Neural progenitor cell (in vitro differentiated cells): Measurements from ENCODE around the gene SWT1. TPM values are rescaled to one million over a fixed set of nuclear protein-coding genes. Genes with fewer than 3 reads are reported as not detected.

Source experiments
- DNase-seq: peaks from one replicate; pipeline ENCODE4 v3.0.0-alpha.2; 2016; ENCODE audit warnings: low spot score
- H2AFZ ChIP-seq: fragments of 200-600 bp; sonication (generic); replicated peaks from 2 replicates; pipeline ENCODE4 v1.6.1; 2016; ENCODE audit warnings: antibody characterized with exemption
- H3F3A ChIP-seq: fragments of 200-600 bp; sonication (generic); 2 replicates; pipeline ENCODE4 v1.6.1; 2016; ENCODE audit warnings: antibody characterized with exemption, low read depth
- H3K27ac ChIP-seq: fragments of 200-600 bp; sonication (generic); 2 replicates; pipeline ENCODE4 v1.5.1; 2016; ENCODE audit warnings: mild to moderate bottlenecking
- H3K27me3 ChIP-seq: fragments of 200-600 bp; sonication (generic); 2 replicates; pipeline ENCODE4 v1.6.1; 2016; ENCODE audit warnings: mild to moderate bottlenecking, moderate library complexity
- H3K36me3 ChIP-seq: fragments of 200-600 bp; sonication (generic); 2 replicates; pipeline ENCODE4 v1.5.1; 2016
- H3K4me1 ChIP-seq: fragments of 200-600 bp; sonication (generic); 2 replicates; pipeline ENCODE4 v1.6.1; 2016; ENCODE audit warnings: mixed run types
- H3K4me2 ChIP-seq: fragments of 200-600 bp; sonication (generic); 2 replicates; pipeline ENCODE4 v1.6.1; 2016
- H3K4me3 ChIP-seq: fragments of 200-600 bp; sonication (generic); 2 replicates; pipeline ENCODE4 v1.5.1; 2016
- H3K79me2 ChIP-seq: fragments of 200-600 bp; sonication (generic); 2 replicates; pipeline ENCODE4 v1.6.1; 2016; ENCODE audit warnings: low read depth
- H3K9ac ChIP-seq: fragments of 200-600 bp; sonication (generic); 2 replicates; pipeline ENCODE4 v1.6.1; 2016
- H3K9me3 ChIP-seq: fragments of 200-600 bp; sonication (generic); 2 replicates; pipeline ENCODE4 v1.5.1; 2016; ENCODE audit warnings: low read depth
- H4K20me1 ChIP-seq: fragments of 200-600 bp; sonication (generic); 2 replicates; pipeline ENCODE4 v1.6.1; 2016; ENCODE audit warnings: low read depth
- H3K27ac Mint-ChIP-seq: 3 replicates; pipeline ENCODE4 v1.8.0; 2021; ENCODE audit warnings: mixed read lengths
- H3K27me3 Mint-ChIP-seq: 2 replicates; pipeline ENCODE4 v1.8.0; 2022; ENCODE audit warnings: low read depth, mild to moderate bottlenecking, inconsistent platforms, moderate library complexity, mixed read lengths; ENCODE audit not compliant: insufficient read depth
- H3K36me3 Mint-ChIP-seq: 3 replicates; pipeline ENCODE4 v1.8.0; 2021; ENCODE audit warnings: mixed read lengths
- H3K4me1 Mint-ChIP-seq: 3 replicates; pipeline ENCODE4 v1.8.0; 2021; ENCODE audit warnings: mixed read lengths
- H3K4me3 Mint-ChIP-seq: 3 replicates; pipeline ENCODE4 v1.8.0; 2021; ENCODE audit warnings: mild to moderate bottlenecking, moderate library complexity, mixed read lengths
- H3K9me3 Mint-ChIP-seq: 3 replicates; pipeline ENCODE4 v1.8.0; 2020; ENCODE audit warnings: mixed read lengths
- EZH2 ChIP-seq: fragments of 200-600 bp; sonication (generic); IDR thresholded peaks from 2 replicates; pipeline ENCODE4 v1.6.1; 2017; ENCODE audit warnings: antibody characterized with exemption, mild to moderate bottlenecking, moderate library complexity
- EZH2phosphoT487 ChIP-seq: fragments of 200-600 bp; sonication (generic); IDR thresholded peaks from 2 replicates; pipeline ENCODE4 v1.6.1; 2017; ENCODE audit warnings: antibody characterized with exemption
- total RNA-seq: library from RNA; depleted of rRNA; stranded (reverse); fragments of >200 nt; gene quantifications from 2 replicates; pipeline ENCODE4 v1.2.3, GENCODE V29; 2015; ENCODE audit warnings: low replicate concordance
- TF ChIP-seq, protein P1 (sequence below): fragments of 200-600 bp; sonication (generic); IDR thresholded peaks from 2 replicates; pipeline ENCODE4 v1.5.1; 2017; ENCODE audit warnings: antibody characterized with exemption, mild to moderate bottlenecking

SWT1 gene
- total RNA-seq, 1 donor from 2014 or later, result 12.4 TPM

DNA sequence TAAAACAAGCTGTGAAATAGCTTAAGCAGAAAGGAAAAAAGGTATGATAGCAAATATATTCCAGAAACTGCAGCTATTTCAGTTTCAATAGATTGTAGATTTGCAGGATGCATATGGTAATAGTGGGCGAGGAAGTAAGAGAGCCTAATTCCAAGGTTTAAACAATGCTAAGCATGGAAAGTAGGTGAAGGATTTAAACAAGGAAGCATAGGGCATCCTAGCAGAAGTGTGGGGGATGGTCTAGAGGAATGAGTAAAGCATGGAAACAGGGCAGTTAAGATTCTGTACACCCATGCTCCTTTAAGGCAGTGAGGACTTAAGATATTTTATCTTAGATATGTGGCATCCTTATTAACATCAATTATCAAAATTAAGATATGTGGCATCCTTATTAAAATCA, 157.4 kb downstream of the SWT1 start:
- DNase-seq, result peak; percentile 18
- H4K20me1 ChIP-seq, result peaks cover 62% of the 10 kb centered on the region
- H3K27ac ChIP-seq, result no peak overlapping the region
- peak overlapping the region; percentile 68 for H3K4me3 ChIP-seq
- H3K36me3 ChIP-seq, result peaks cover under 1% of the 10 kb centered on the region
- peaks cover 3% of the 10 kb centered on the region for H3F3A ChIP-seq
- TF ChIP-seq, protein P1, sequence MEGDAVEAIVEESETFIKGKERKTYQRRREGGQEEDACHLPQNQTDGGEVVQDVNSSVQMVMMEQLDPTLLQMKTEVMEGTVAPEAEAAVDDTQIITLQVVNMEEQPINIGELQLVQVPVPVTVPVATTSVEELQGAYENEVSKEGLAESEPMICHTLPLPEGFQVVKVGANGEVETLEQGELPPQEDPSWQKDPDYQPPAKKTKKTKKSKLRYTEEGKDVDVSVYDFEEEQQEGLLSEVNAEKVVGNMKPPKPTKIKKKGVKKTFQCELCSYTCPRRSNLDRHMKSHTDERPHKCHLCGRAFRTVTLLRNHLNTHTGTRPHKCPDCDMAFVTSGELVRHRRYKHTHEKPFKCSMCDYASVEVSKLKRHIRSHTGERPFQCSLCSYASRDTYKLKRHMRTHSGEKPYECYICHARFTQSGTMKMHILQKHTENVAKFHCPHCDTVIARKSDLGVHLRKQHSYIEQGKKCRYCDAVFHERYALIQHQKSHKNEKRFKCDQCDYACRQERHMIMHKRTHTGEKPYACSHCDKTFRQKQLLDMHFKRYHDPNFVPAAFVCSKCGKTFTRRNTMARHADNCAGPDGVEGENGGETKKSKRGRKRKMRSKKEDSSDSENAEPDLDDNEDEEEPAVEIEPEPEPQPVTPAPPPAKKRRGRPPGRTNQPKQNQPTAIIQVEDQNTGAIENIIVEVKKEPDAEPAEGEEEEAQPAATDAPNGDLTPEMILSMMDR, result no peak
- no peak for TF ChIP-seq EZH2phosphoT487
- H3K4me1 ChIP-seq, result peaks cover 21% of the 10 kb centered on the region
- peak overlapping the region; percentile 94 for H3K4me2 ChIP-seq
- no peak overlapping the region for H2AFZ ChIP-seq
- peaks cover 77% of the 10 kb centered on the region for H3K79me2 ChIP-seq
- H3K36me3 Mint-ChIP-seq, result peaks cover 11% of the 10 kb centered on the region
- peak overlapping the region; percentile 15 for H3K9ac ChIP-seq
- peaks cover 7% of the 10 kb centered on the region for H3K27me3 Mint-ChIP-seq
- peak overlapping the region; percentile 89 for H3K4me3 Mint-ChIP-seq
- no peak overlapping the region for H3K27ac Mint-ChIP-seq
- H3K4me1 Mint-ChIP-seq, result peaks cover 44% of the 10 kb centered on the region
- H3K27me3 ChIP-seq, result no peaks in the 10 kb centered on the region
- H3K9me3 Mint-ChIP-seq, result no peaks in the 10 kb centered on the region
- H3K9me3 ChIP-seq, result no peaks in the 10 kb centered on the region

DNA sequence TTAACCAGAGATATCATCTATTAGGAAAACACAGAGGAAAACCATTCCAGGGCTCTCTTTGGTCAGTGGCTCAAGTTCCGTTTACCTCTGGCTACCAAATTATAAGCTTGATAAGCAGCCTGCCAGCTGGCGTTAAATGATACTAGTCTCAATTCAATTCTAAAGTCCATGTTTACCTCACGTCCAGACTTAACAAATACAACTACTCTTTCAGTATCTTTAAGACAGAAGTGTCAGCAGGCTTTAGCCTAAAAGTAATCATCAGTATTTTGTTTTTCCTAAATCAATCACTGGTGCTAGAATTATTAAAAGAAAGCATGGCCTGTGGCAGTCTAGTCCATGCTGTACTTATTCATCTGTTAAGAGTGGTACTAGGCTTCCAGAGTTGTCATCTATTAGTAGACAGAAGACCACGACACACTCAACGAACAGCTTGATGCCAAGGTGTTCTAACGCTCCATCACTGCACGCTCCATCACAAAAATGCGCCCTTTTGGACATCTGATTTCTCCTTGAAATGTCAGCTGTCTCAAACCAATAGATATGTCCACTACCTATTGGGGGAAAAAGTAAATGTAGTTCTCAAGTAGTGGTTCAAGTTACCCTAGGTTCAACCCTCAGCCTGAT, 158.6 kb downstream of the SWT1 start:
- Histone ChIP-seq H3K36me3 (no peaks in the 10 kb centered on the region), H3K79me2 (peaks cover 65% of the 10 kb centered on the region), H3K27ac (no peak overlapping the region), H3K4me3 (peak overlapping the region; percentile 68), H3F3A (peaks cover 3% of the 10 kb centered on the region), H2AFZ (no peak overlapping the region), H4K20me1 (peaks cover 55% of the 10 kb centered on the region), H3K9ac (peak overlapping the region; percentile 56), H3K4me1 (peaks cover 21% of the 10 kb centered on the region), H3K27me3 (no peaks in the 10 kb centered on the region), H3K4me2 (peak overlapping the region; percentile 94), H3K9me3 (no peaks in the 10 kb centered on the region)
- Mint-ChIP-seq H3K4me3 (peak overlapping the region; percentile 89), H3K9me3 (no peaks in the 10 kb centered on the region), H3K36me3 (peaks cover 15% of the 10 kb centered on the region), H3K27ac (peak overlapping the region; percentile 45), H3K27me3 (peaks cover 7% of the 10 kb centered on the region), H3K4me1 (peaks cover 44% of the 10 kb centered on the region)
- TF ChIP-seq, protein P1, result no peak
- no peak for TF ChIP-seq EZH2phosphoT487
- no peak for TF ChIP-seq EZH2
- peak; percentile 13 for DNase-seq

DNA sequence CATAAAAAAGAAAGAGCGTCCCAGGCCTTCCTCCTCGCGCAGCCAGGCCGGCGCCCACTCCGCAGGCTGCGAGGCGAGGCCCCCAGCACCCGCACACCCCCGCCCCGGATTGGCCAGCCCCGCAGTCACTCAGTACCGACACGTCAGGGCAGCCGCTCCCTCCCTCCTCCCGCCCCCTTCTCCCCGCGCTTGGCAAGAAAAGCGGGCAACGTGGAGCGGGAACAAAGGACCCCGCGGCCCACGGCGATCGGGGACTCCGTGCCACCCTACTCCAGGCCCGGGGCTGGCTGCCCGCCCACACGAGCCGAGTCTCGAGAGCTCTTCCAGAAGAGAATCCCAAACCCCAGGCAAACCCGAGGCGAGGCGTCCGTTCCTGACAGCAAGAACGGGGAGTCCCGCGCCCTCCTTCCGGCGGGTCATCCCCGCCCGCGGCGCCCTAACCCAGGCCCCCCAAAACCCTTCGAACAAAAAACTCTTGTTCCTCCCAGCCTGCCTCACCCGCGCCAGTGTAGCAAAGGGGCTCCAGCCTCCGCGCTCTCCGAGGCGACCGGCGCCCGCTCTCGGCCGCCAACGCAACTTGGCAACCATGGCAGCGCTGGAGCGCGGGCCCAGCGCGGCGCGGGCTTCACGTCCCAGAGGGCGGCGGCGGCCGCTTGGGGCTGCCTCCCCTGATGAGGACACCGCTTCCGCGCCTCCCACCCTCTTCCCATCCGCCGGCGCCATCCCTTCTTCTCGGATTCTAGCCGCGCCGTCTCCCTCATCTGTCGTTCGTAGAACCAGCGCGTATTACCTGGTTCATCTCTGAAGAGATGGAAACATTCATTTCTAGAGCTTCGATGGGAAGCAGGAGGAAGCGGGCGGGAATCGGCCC, 159.4 kb downstream of the SWT1 start:
- Histone ChIP-seq H3K4me3 (peak overlapping the region; percentile 68), H3K27ac (peak overlapping the region; percentile 88), H3K4me1 (peaks cover 21% of the 10 kb centered on the region), H3F3A (peaks cover 3% of the 10 kb centered on the region), H3K9ac (peak overlapping the region; percentile 78), H3K4me2 (peak overlapping the region; percentile 94), H3K27me3 (no peaks in the 10 kb centered on the region), H3K79me2 (peaks cover 57% of the 10 kb centered on the region), H3K36me3 (no peaks in the 10 kb centered on the region), H2AFZ (peak overlapping the region; percentile 53), H3K9me3 (no peaks in the 10 kb centered on the region), H4K20me1 (peaks cover 46% of the 10 kb centered on the region)
- DNase-seq, result peak; percentile 94
- Mint-ChIP-seq H3K9me3 (peaks cover 6% of the 10 kb centered on the region), H3K27ac (peak overlapping the region; percentile 95), H3K4me1 (peaks cover 44% of the 10 kb centered on the region), H3K4me3 (peak overlapping the region; percentile 89), H3K36me3 (peaks cover 15% of the 10 kb centered on the region), H3K27me3 (peaks cover 7% of the 10 kb centered on the region)
- TF ChIP-seq EZH2 (no peak), EZH2phosphoT487 (no peak)
- TF ChIP-seq, protein P1, result no peak
